ENCODE measurements around the gene CHD9.

CHD9 gene

DNA sequence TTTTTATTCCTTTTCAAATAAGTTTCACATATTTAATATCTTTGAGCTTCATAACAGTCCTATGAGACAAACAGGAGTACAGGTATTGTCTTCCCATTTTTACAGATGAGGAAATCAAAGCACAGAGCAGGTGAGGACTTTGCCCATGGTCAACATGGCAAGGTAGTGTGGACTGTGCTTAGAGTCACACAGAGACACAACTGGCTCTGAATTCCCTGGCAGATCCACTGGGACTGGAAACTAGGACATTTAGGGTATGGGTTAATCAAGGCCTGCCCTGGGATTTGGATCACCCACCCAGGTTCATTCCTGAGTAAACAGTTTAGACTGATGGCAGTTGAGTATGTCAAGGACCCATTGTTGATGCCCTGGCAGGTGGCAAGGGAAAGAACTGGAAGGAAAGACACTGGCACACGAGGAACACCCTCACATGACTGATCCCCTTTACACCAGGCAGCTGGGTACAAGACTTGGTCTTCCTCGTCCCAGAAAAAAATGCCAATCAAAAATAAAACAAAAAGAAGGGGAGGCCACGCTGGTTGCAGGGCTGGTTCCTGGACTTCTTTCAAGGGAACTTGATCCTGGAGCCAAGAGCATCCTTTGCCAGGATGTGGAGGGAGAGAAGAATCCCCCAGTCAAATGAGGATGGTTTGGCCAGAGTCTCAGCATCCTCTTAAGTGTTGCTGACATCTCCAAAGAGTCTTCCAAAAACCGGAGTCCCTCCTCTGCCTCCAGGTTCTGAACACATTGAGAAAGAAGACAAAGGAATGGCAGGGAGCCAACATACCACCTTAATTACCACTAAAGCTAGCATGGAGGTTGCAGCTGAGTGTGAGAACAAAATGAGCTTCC is 34.9 kb downstream of the CHD9 start:
- POLR2A ChIA-PET, result interaction anchor here (0.6 kb wide), 1 partner anchor 40 kb away, joined by 3 read pairs; no protein-coding TSS in a partner anchor
- TF ChIP-seq FOXA1 (IDR thresholded peaks at IDR 0.05) (no peak), ZNF384 (IDR thresholded peaks at IDR 0.05) (no peak), FOXK2 (IDR thresholded peaks at IDR 0.05) (no peak), L3MBTL2 (conservative IDR thresholded peaks at IDR 0.05) (no peak), ARNT (IDR thresholded peaks at IDR 0.05) (no peak), NFRKB (IDR thresholded peaks at IDR 0.05) (no peak), SUZ12 (IDR thresholded peaks at IDR 0.05) (no peak), LEF1 (IDR thresholded peaks at IDR 0.05; ENCODE audit: borderline replicate concordance) (no peak), CTBP1 (IDR thresholded peaks at IDR 0.05; ENCODE audit: borderline replicate concordance) (no peak)
- CTCF ChIA-PET, result no interaction called here
- no peak for DNase-seq (ENCODE audit: extremely low spot score)

DNA sequence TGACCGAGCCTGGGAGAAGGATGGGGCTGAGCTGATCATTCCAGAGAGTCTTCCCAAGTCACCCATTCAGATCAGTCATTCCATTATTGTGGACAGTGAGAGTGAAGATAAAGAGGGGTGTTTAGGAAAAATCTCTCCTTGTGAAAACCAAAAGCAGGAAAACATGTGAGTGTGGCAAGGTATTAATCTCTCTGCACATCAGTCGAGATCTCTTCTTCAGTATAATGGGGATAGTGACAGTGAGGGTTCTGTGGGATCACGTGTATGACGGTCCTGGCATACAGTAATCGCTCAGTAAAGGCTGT is 35.4 kb downstream of the CHD9 start:
- POLR2A ChIA-PET, result interaction anchor here (0.6 kb wide), 1 partner anchor 39 kb away, joined by 3 read pairs; no protein-coding TSS in a partner anchor

DNA sequence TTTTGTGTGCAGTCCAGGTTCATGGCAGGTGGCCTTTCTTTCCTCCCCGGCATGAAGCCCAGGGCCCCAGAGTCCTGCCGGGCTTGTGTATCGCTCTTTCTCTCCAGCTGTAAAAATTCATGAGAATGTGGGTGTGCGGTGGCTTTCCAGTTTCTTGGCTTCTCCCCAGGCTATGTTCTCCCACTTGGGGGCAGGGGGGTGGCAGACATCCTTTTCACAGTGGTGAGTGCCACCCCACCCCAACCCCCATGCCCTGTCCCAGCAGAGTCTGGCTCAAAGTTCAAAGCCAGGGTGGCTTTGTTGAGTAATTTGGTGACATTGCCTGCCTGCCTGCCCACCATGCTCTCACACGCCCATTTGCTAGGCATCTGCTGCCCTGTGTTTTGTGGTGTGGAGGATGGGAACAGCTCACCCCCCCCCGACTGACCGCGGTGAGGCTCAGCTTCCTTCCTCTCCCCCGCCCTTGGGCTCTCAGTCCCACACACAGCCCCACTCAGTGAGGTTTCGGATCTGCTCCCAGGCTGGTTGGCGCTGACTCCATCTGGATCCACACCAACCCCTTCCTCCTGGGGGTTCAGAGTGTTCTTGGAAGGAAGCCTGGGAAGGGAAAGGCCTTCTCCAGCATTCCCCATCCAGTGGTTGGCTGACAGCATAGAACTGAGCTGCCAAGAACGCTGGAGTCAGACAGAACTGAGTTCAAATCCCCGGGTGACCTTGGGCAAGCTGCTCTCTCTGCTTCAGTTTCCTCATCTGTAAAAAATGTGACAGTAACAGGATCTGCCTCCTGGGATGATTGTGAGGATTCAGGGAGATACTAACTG is 36.0 kb downstream of the CHD9 start:
- no peak for DNase-seq (ENCODE audit: extremely low spot score)
- TF ChIP-seq ARNT (IDR thresholded peaks at IDR 0.05) (no peak), BHLHE40 (IDR thresholded peaks at IDR 0.05; ENCODE audit: borderline replicate concordance) (no peak), SUZ12 (IDR thresholded peaks at IDR 0.05) (no peak), LEF1 (IDR thresholded peaks at IDR 0.05; ENCODE audit: borderline replicate concordance) (no peak), SP1 (IDR thresholded peaks at IDR 0.05) (no peak), ELF4 (IDR thresholded peaks at IDR 0.05) (no peak), FOXK2 (IDR thresholded peaks at IDR 0.05) (no peak), ZNF384 (IDR thresholded peaks at IDR 0.05) (no peak), L3MBTL2 (conservative IDR thresholded peaks at IDR 0.05) (no peak), TARDBP (IDR thresholded peaks at IDR 0.05) (no peak)
- ChIA-PET POLR2A (no interaction called here), CTCF (no interaction called here)

More for the DNA sequence above, 35.4 kb downstream of the CHD9 start:
- CTCF ChIA-PET, result no interaction called here
- no peak for DNase-seq (ENCODE audit: extremely low spot score)
- TF ChIP-seq L3MBTL2 (conservative IDR thresholded peaks at IDR 0.05) (no peak), LEF1 (IDR thresholded peaks at IDR 0.05; ENCODE audit: borderline replicate concordance) (no peak), NFRKB (IDR thresholded peaks at IDR 0.05) (no peak), HDGF (IDR thresholded peaks at IDR 0.05; ENCODE audit: borderline replicate concordance) (no peak), ELF4 (IDR thresholded peaks at IDR 0.05) (no peak), SUZ12 (IDR thresholded peaks at IDR 0.05) (no peak), SP1 (IDR thresholded peaks at IDR 0.05) (no peak), ARNT (IDR thresholded peaks at IDR 0.05) (no peak)

DNA sequence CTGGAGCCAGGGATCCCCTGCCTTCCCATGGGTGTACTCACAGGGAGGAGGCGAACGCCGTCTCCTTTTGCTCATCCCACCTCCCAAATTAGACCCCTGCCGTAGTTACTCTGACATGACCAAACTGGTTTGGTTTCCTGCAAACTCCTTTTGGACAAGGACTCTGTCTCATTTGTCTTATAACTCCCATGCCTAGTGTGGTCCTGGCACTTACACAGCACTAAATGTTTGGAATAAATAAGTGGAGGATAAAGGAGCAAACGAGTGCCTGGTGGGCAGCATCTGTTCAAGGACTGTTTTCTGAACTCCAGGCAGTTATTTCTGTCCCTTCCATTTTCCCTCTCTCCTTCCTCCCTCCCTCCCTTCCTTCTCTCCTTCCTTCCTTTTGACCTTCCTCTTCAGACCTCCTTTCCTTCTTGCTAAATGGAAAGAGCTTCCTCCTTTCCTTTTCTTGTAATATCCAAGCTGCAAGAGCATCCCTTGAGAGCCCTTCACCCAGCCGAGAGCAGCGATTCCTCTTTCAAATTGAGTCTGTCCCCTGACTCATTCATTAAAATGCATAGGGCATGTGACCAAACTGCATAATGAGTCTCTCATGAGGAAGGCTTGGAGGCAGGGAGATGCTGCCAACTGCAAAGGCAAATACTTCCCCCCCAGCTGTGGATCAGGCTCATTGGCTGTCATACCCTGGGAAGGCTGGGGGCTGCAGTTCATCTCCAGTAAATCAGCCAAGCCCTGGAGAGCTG is 36.8 kb downstream of the CHD9 start:
- no peak for DNase-seq (ENCODE audit: extremely low spot score)
- POLR2A ChIA-PET, result no interaction called here
- TF ChIP-seq CTBP1 (IDR thresholded peaks at IDR 0.05; ENCODE audit: borderline replicate concordance), result no peak
- TF ChIP-seq LEF1 (IDR thresholded peaks at IDR 0.05; ENCODE audit: borderline replicate concordance), result no peak
- no peak for TF ChIP-seq ELF4 (IDR thresholded peaks at IDR 0.05)
- no peak for TF ChIP-seq FOXA1 (IDR thresholded peaks at IDR 0.05)
- no peak for TF ChIP-seq FOXK2 (IDR thresholded peaks at IDR 0.05)
- no peak for TF ChIP-seq ARNT (IDR thresholded peaks at IDR 0.05)
- TF ChIP-seq SUZ12 (IDR thresholded peaks at IDR 0.05), result no peak
- TF ChIP-seq HDGF (IDR thresholded peaks at IDR 0.05; ENCODE audit: borderline replicate concordance), result no peak
- TF ChIP-seq, protein P1, sequence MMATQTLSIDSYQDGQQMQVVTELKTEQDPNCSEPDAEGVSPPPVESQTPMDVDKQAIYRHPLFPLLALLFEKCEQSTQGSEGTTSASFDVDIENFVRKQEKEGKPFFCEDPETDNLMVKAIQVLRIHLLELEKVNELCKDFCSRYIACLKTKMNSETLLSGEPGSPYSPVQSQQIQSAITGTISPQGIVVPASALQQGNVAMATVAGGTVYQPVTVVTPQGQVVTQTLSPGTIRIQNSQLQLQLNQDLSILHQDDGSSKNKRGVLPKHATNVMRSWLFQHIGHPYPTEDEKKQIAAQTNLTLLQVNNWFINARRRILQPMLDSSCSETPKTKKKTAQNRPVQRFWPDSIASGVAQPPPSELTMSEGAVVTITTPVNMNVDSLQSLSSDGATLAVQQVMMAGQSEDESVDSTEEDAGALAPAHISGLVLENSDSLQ (IDR thresholded peaks at IDR 0.05), result no peak
- TF ChIP-seq FOXM1 (IDR thresholded peaks at IDR 0.05; ENCODE audit: borderline replicate concordance), result no peak
- TF ChIP-seq SP1 (IDR thresholded peaks at IDR 0.05), result no peak
- no peak for TF ChIP-seq TARDBP (IDR thresholded peaks at IDR 0.05)
- CTCF ChIA-PET, result no interaction called here

DNA sequence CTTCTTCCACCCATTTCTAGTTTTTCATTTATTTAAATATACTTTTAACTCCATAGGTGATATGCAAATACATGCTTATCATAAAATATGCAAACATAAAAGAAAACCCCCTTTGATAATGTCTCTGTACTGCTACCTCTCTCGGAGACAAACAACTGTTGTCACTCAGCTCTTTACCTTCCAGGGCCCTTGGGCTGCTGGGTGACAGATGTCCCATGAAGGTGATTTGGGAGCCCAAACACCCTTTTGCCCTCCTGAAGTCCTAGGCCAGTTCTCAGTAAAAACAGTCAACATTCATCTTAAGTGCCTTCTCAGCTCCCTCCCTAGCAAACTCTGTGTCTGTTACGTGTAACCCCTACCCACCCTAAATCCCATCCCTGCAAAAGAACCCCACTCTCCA is 37.5 kb downstream of the CHD9 start:
- no peak for TF ChIP-seq SUZ12 (IDR thresholded peaks at IDR 0.05)
- no peak for TF ChIP-seq FOXA1 (IDR thresholded peaks at IDR 0.05)
- TF ChIP-seq CTBP1 (IDR thresholded peaks at IDR 0.05; ENCODE audit: borderline replicate concordance), result no peak
- no peak for TF ChIP-seq HDGF (IDR thresholded peaks at IDR 0.05; ENCODE audit: borderline replicate concordance)
- no peak for TF ChIP-seq NFRKB (IDR thresholded peaks at IDR 0.05)
- no peak for TF ChIP-seq FOXM1 (IDR thresholded peaks at IDR 0.05; ENCODE audit: borderline replicate concordance)
- ChIA-PET CTCF (no interaction called here), POLR2A (no interaction called here)
- no peak for DNase-seq (ENCODE audit: extremely low spot score)

DNA sequence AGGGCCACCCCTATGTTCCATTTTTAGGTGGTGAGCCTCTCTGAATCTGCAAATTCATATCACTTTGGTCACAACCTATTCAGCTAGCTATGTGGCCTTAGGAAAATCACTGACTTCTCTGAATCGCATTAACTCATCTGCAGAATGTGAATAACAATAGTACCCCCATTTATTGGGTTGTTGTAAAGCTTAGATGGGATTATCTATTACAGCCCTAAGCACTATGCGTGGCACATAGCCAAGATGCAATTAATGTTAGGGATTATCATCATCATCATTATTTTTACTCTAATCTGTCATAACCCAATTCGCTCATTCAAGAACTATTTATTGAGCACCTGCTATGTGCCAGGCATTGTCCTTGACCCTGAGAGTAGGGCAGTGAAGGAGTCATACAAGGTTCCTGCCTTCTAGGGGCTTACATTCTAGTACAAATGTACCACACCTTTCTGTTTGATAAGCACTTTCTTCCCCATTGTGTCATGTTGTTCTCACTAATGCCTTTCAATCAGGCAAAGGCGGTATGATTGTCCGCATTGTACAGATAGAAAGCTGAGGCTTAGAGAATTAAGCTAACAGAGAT is 38.5 kb downstream of the CHD9 start:
- ChIA-PET CTCF (no interaction called here), POLR2A (no interaction called here)

More for the DNA sequence above, 38.5 kb downstream of the CHD9 start:
- TF ChIP-seq, protein P1 (IDR thresholded peaks at IDR 0.05), result no peak
- TF ChIP-seq L3MBTL2 (conservative IDR thresholded peaks at IDR 0.05), result no peak
- no peak for TF ChIP-seq NFRKB (IDR thresholded peaks at IDR 0.05)
- DNase-seq (ENCODE audit: extremely low spot score), result no peak
